ENCODE data around the gene TMEM59L.
A peak's percentile ranks its signal among the peaks of the same experiment; 100 is the strongest.

Gene TMEM59L

DNA sequence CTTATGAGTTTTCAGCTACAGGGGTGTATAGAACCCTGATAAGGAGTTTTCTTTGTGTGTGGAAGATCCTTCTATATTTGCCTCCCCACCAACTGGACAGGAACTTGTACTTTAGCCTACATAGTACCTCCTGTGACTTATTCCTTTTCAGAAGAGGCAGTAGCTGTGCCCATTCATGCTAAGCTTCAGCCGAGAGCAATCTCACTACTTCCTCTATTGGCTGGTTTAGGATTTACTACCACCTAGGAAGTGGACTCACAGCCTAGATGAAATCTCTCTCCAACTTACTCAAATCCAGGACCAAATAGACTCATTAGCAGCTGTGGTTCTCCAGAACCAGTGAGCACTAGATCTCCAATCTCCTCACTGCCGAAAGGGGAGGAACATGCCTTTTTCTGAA is 26.4 kb upstream of the TMEM59L start:
- no CpG with 5 or more reads among the region's 2 CpGs for whole genome bisulfite sequencing (ENCODE audit: extremely low coverage, insufficient coverage, insufficient read length)
- DNase-seq, result no peak

DNA sequence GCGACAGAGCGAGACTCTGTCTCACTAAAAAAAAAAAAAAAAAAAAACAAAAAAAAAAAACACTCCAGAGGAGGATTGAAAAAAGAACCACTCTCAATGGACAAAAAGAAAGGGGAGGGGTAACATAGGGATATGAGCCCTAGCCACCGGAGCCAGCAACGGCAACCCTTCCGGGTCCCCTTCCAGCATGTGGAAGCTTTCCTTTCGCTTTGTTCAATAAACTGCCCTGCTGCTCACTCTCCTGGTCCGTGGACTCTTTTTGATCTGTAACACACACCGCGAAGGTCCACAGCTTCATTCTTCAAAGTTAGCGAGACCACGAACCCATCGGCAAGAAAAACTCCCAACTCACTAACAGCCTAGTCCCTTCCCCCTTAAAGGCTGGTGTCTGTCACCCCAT is 25.1 kb upstream of the TMEM59L start:
- Histone ChIP-seq H3K4me2 (ENCODE audit: low read length) (no peak overlapping the region), H3K14ac (ENCODE audit: low read length) (no peak overlapping the region), H4K8ac (ENCODE audit: low read depth, low read length) (peak overlapping the region; percentile 98), H3K9ac (ENCODE audit: low read length) (no peak overlapping the region), H3K36me3 (ENCODE audit: control insufficient read depth in 1 of 2, insufficient read depth in 2 of 2, low read length in 2 of 2) (peaks cover 4 to 6% of the 10 kb centered on the region in 2 experiments), H2BK120ac (ENCODE audit: insufficient read depth, low read length, poor library complexity) (no peak overlapping the region), H2BK12ac (ENCODE audit: low read length) (no peak overlapping the region), H2BK5ac (ENCODE audit: low read depth, low read length, poor library complexity) (no peak overlapping the region), H3K23ac (ENCODE audit: low read length) (no peak overlapping the region), H3K4me1 (ENCODE audit: control insufficient read depth in 1 of 2, insufficient read depth in 2 of 2, low read length in 2 of 2) (peaks cover 6 to 13% of the 10 kb centered on the region in 2 experiments), H3K27me3 (ENCODE audit: insufficient read depth, low read length) (no peaks in the 10 kb centered on the region), H3K79me1 (ENCODE audit: low read length) (peaks cover 16% of the 10 kb centered on the region), H4K91ac (ENCODE audit: low read depth, low read length) (no peak overlapping the region), H3K4ac (ENCODE audit: low read depth, low read length) (no peak overlapping the region), H3K18ac (ENCODE audit: low read length) (no peak overlapping the region), H3K9me3 (ENCODE audit: insufficient read depth, low read depth, low read length) (peaks cover 6% of the 10 kb centered on the region), H2AFZ (ENCODE audit: insufficient read depth, low read length, poor library complexity) (no peak overlapping the region), H4K12ac (ENCODE audit: low read depth, low read length) (no peak overlapping the region), H2AK5ac (ENCODE audit: low read length) (no peak overlapping the region), H3K79me2 (ENCODE audit: control insufficient read depth, insufficient read depth, low read length, poor library complexity) (peaks cover 6% of the 10 kb centered on the region), H3K4me3 (ENCODE audit: low read depth, low read length) (no peak overlapping the region), H3K27ac (ENCODE audit: low read depth, low read length) (no peak overlapping the region)
- no CpG with 5 or more reads among the region's 12 CpGs for WGBS (ENCODE audit: extremely low coverage, insufficient coverage, insufficient read length)
- no peak for DNase-seq

More for the DNA sequence above, 26.4 kb upstream of the TMEM59L start:
- H2AK5ac ChIP-seq (ENCODE audit: low read length), result no peak overlapping the region
- H3K23ac ChIP-seq (ENCODE audit: low read length), result no peak overlapping the region
- H3K4ac ChIP-seq (ENCODE audit: low read depth, low read length), result no peak overlapping the region
- H4K91ac ChIP-seq (ENCODE audit: low read depth, low read length), result no peak overlapping the region
- H3K36me3 ChIP-seq (ENCODE audit: control insufficient read depth in 1 of 2, insufficient read depth in 2 of 2, low read length in 2 of 2), result peaks cover 4% of the 10 kb centered on the region in 2 experiments
- peaks cover 6 to 13% of the 10 kb centered on the region in 2 experiments for H3K4me1 ChIP-seq (ENCODE audit: control insufficient read depth in 1 of 2, insufficient read depth in 2 of 2, low read length in 2 of 2)
- H3K4me3 ChIP-seq (ENCODE audit: low read depth, low read length), result no peak overlapping the region
- no peak overlapping the region for H2BK5ac ChIP-seq (ENCODE audit: low read depth, low read length, poor library complexity)
- no peak overlapping the region for H2AFZ ChIP-seq (ENCODE audit: insufficient read depth, low read length, poor library complexity)
- H2BK120ac ChIP-seq (ENCODE audit: insufficient read depth, low read length, poor library complexity), result no peak overlapping the region
- peaks cover 16% of the 10 kb centered on the region for H3K79me1 ChIP-seq (ENCODE audit: low read length)
- H3K79me2 ChIP-seq (ENCODE audit: control insufficient read depth, insufficient read depth, low read length, poor library complexity), result peaks cover 6% of the 10 kb centered on the region
- no peak overlapping the region for H3K18ac ChIP-seq (ENCODE audit: low read length)
- H3K27me3 ChIP-seq (ENCODE audit: insufficient read depth, low read length), result no peaks in the 10 kb centered on the region
- H3K4me2 ChIP-seq (ENCODE audit: low read length), result no peak overlapping the region
- peaks cover 6% of the 10 kb centered on the region for H3K9me3 ChIP-seq (ENCODE audit: insufficient read depth, low read depth, low read length)
- no peak overlapping the region for H2BK12ac ChIP-seq (ENCODE audit: low read length)
- no peak overlapping the region for H3K14ac ChIP-seq (ENCODE audit: low read length)
- no peak overlapping the region for H3K9ac ChIP-seq (ENCODE audit: low read length)
- no peak overlapping the region for H3K27ac ChIP-seq (ENCODE audit: low read depth, low read length)
- H4K12ac ChIP-seq (ENCODE audit: low read depth, low read length), result no peak overlapping the region
- no peak overlapping the region for H4K8ac ChIP-seq (ENCODE audit: low read depth, low read length)

DNA sequence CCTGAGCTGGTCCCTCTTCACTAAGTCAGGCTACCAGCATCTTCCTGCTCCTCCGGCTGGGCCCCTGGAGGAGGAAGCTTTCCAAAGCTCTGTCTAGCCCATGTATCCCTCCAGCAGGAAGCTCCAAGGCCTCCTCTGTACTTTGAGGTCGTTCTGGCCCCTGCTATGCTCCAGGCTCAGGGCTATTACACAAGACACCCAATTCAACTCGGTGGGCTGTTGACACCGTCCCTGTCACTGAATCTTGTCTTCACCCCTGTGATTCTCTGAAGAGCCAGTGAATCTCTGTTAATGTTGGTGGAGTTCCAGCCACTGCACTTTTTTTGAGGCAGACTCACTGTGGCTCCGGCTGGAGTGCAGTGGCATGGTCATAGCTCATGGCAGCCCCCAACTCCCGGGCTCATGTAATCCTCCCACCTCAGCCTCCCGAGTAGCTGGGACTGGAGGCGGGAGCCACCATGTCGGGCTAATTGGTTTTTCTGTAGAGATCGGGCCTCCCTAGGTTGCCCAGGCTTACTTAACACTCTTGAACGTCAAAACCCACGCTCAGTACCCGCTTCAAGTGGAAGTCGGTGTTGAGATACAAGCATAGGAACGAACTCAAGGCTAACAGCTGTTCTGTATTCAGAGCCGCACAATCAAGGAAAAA is 24.6 kb upstream of the TMEM59L start:
- H3K9me3 ChIP-seq (ENCODE audit: insufficient read depth, low read depth, low read length), result peaks cover 6% of the 10 kb centered on the region
- no peak overlapping the region for H2BK12ac ChIP-seq (ENCODE audit: low read length)
- WGBS (ENCODE audit: extremely low coverage, insufficient coverage, insufficient read length), result no CpG with 5 or more reads among the region's 16 CpGs
- no peak overlapping the region for H3K4ac ChIP-seq (ENCODE audit: low read depth, low read length)
- DNase-seq, result no peak
- peak overlapping the region; percentile 92 for H4K12ac ChIP-seq (ENCODE audit: low read depth, low read length)
- H3K27ac ChIP-seq (ENCODE audit: low read depth, low read length), result no peak overlapping the region
- H3K18ac ChIP-seq (ENCODE audit: low read length), result peak overlapping the region; percentile 8
- peak overlapping the region; percentile 24 for H3K14ac ChIP-seq (ENCODE audit: low read length)
- H3K79me1 ChIP-seq (ENCODE audit: low read length), result peaks cover 16% of the 10 kb centered on the region
- H3K4me3 ChIP-seq (ENCODE audit: low read depth, low read length), result no peak overlapping the region
- peak overlapping the region; percentile 62 for H2AFZ ChIP-seq (ENCODE audit: insufficient read depth, low read length, poor library complexity)
- no peaks in the 10 kb centered on the region for H3K27me3 ChIP-seq (ENCODE audit: insufficient read depth, low read length)
- H4K91ac ChIP-seq (ENCODE audit: low read depth, low read length), result peak overlapping the region; percentile 45
- H3K79me2 ChIP-seq (ENCODE audit: control insufficient read depth, insufficient read depth, low read length, poor library complexity), result peaks cover 6% of the 10 kb centered on the region
- no peak overlapping the region for H3K9ac ChIP-seq (ENCODE audit: low read length)
- H4K8ac ChIP-seq (ENCODE audit: low read depth, low read length), result peak overlapping the region; percentile 98
- peak overlapping the region; percentile 87 for H3K4me2 ChIP-seq (ENCODE audit: low read length)
- H2BK5ac ChIP-seq (ENCODE audit: low read depth, low read length, poor library complexity), result no peak overlapping the region
- H3K4me1 ChIP-seq (ENCODE audit: control insufficient read depth in 1 of 2, insufficient read depth in 2 of 2, low read length in 2 of 2), result peaks cover 6 to 13% of the 10 kb centered on the region in 2 experiments
- H2AK5ac ChIP-seq (ENCODE audit: low read length), result no peak overlapping the region
- H3K23ac ChIP-seq (ENCODE audit: low read length), result no peak overlapping the region
- peaks cover 4 to 6% of the 10 kb centered on the region in 2 experiments for H3K36me3 ChIP-seq (ENCODE audit: control insufficient read depth in 1 of 2, insufficient read depth in 2 of 2, low read length in 2 of 2)
- H2BK120ac ChIP-seq (ENCODE audit: insufficient read depth, low read length, poor library complexity), result peak overlapping the region; percentile 17

DNA sequence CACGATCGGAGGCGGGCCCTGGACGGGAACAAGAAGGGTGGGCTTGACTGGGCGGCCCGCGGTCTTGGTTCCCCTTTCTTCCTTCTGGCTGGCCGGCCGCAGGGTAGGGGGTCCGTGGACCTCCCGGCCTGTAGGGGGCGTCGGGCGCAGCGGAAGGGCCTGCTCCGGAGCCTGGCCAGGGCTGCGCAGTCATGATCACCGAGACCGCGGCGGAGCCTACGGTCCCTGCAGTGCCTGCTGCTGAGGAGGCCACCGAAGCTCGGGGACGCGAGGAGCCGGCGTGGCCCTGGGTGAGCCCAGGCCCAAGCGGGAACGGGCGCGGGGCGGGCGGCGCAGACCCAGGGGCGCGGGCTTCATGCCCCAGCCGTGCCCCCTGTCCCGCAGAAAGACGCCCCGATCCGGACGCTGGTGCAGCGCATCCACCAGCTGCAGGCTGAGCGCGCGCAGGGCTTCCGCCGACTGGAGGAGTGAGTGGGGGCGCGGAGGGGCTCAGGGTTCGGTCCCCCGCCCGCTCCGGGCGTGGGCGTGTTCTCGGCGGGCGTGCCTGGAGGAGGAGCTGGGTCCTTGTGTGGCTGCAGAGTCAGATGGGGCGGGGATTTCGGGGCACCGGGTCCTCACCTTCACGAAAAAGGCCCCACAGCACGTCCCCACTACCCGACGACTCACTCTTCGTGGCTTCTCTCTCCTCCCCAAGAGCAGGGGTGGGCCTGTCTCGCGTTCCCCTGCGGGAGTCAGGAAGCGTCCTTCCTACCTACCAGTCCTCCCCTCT is 23.9 kb upstream of the TMEM59L start, which contains the start of gene REX1BD:
REX1BD (plus strand) TSS at position 188 of the 769 bp plus-strand sequence; CDS start at position 192, 4 bp downstream.
- peak within 1 kb of the TSS; percentile 92 for H4K12ac ChIP-seq (ENCODE audit: low read depth, low read length)
- H3K4me3 ChIP-seq (ENCODE audit: low read depth, low read length), result peak within 1 kb of the TSS; percentile 84
- DNase-seq, result peak; percentile 71 to 84
- H3K79me2 ChIP-seq (ENCODE audit: control insufficient read depth, insufficient read depth, low read length, poor library complexity), result peaks cover 6% of the 10 kb centered on the region
- no peaks in the 10 kb centered on the region for H3K27me3 ChIP-seq (ENCODE audit: insufficient read depth, low read length)
- WGBS (ENCODE audit: extremely low coverage, insufficient coverage, insufficient read length), result no CpG with 5 or more reads among the region's 72 CpGs
- peak within 1 kb of the TSS; percentile 87 for H2BK120ac ChIP-seq (ENCODE audit: insufficient read depth, low read length, poor library complexity)
- H3K4me1 ChIP-seq (ENCODE audit: control insufficient read depth in 1 of 2, insufficient read depth in 2 of 2, low read length in 2 of 2), result peaks cover 6 to 15% of the 10 kb centered on the region in 2 experiments
- peaks cover 16% of the 10 kb centered on the region for H3K79me1 ChIP-seq (ENCODE audit: low read length)
- peak within 1 kb of the TSS; percentile 86 for H2BK5ac ChIP-seq (ENCODE audit: low read depth, low read length, poor library complexity)
- H3K4me2 ChIP-seq (ENCODE audit: low read length), result peak within 1 kb of the TSS; percentile 87
- H2AK5ac ChIP-seq (ENCODE audit: low read length), result peak within 1 kb of the TSS; percentile 16
- no peak within 1 kb of the TSS for H2BK12ac ChIP-seq (ENCODE audit: low read length)
- peak within 1 kb of the TSS; percentile 94 for H3K27ac ChIP-seq (ENCODE audit: low read depth, low read length)
- H4K8ac ChIP-seq (ENCODE audit: low read depth, low read length), result peak within 1 kb of the TSS; percentile 98
- peak within 1 kb of the TSS; percentile 96 for H3K14ac ChIP-seq (ENCODE audit: low read length)
- H3K9me3 ChIP-seq (ENCODE audit: insufficient read depth, low read depth, low read length), result peaks cover 6% of the 10 kb centered on the region
- no peak within 1 kb of the TSS for H3K23ac ChIP-seq (ENCODE audit: low read length)
- peaks cover 4 to 6% of the 10 kb centered on the region in 2 experiments for H3K36me3 ChIP-seq (ENCODE audit: control insufficient read depth in 1 of 2, insufficient read depth in 2 of 2, low read length in 2 of 2)
- H3K4ac ChIP-seq (ENCODE audit: low read depth, low read length), result peak within 1 kb of the TSS; percentile 88
- H2AFZ ChIP-seq (ENCODE audit: insufficient read depth, low read length, poor library complexity), result peak within 1 kb of the TSS; percentile 86
- H4K91ac ChIP-seq (ENCODE audit: low read depth, low read length), result peak within 1 kb of the TSS; percentile 95
- peak within 1 kb of the TSS; percentile 84 for H3K18ac ChIP-seq (ENCODE audit: low read length)
- H3K9ac ChIP-seq (ENCODE audit: low read length), result peak within 1 kb of the TSS; percentile 65
